Testis (tissue), 2 donors: Measurements from ENCODE around the gene NAV1.

Source experiments
- CTCF ChIP-seq, 3 experiments: fragments of 450-650 bp in 2 of 3; fragments of 200-600 bp in 1 of 3; sonication (generic) in 1 of 3; IDR thresholded peaks; one replicate each; pipeline ENCODE4 v1.5.1; 2016 to 2019; ENCODE audit warnings: antibody characterized with exemption in 3 of 3, mild to moderate bottlenecking in 2 of 3, moderate library complexity in 1 of 3
- POLR2A ChIP-seq: fragments of 450-650 bp; IDR thresholded peaks from one replicate; pipeline ENCODE4 v1.6.1; 2017; ENCODE audit warnings: antibody characterized with exemption, mild to moderate bottlenecking, moderate library complexity

- no peak for TF ChIP-seq CTCF (IDR thresholded peaks at IDR 0.05)
- no peak for TF ChIP-seq POLR2A
Observed at GRCh38 chr1:201570886-201571624, 32.1 kb downstream of the NAV1 start.
